Caki2 (cell line): ENCODE results near the gene CEP250. TPM values are rescaled to one million over a fixed set of nuclear protein-coding genes. Genes with fewer than 3 reads are reported as not detected.
A peak's percentile ranks its signal among the peaks of the same experiment; 100 is the strongest.
"Not testable (repeated sequence)": the region's sequence is repeated elsewhere in the genome, so short reads cannot be mapped to it uniquely, and the experiment has no call there.

Experiments
- DNase-seq: peaks from one replicate; pipeline ENCODE4 v3.0.0-alpha.2; 2015; ENCODE audit warnings: low read depth
- in situ Hi-C: cut with HindIII; loops from 2 replicates; pipeline ENCODE4 v1.10.0; 2016; ENCODE audit warnings: low sequenced_read_pairs, low pct_unique_long_range_greater_than_20kb, mixed read lengths
- total RNA-seq: library from RNA; depleted of rRNA; stranded (reverse); fragments of >200 nt; shearing (Covaris generic); gene quantifications from 2 replicates; pipeline ENCODE4 v1.2.3, GENCODE V29; 2014; ENCODE audit warnings: low replicate concordance

The CEP250 gene
- total RNA-seq, 1 experiment from 2014 or later: 14.8 TPM

- peak; percentile 54 for DNase-seq
- in situ Hi-C loops: no loop called here
Measured at GRCh38 chr20:35511814-35512420, 56.5 kb downstream of the CEP250 start.

GRCh38 chr20:35514371-35514932 lies 59.1 kb downstream of the CEP250 start:
- in situ Hi-C loops: no loop called here
- no peak for DNase-seq

- in situ Hi-C loops: no loop called here
- DNase-seq: no peak
Measured at GRCh38 chr20:35515341-35515740, 59.9 kb downstream of the CEP250 start.

GRCh38 chr20:35515949-35516645 lies 60.7 kb downstream of the CEP250 start:
- in situ Hi-C loops: no loop called here
- peak; percentile 74 for DNase-seq

- DNase-seq: no peak
- in situ Hi-C loops: no loop called here
Measured at GRCh38 chr20:35517125-35517524, 61.7 kb downstream of the CEP250 start.

- in situ Hi-C loops, DNase-seq: not testable (repeated sequence)
Measured at GRCh38 chr20:35517767-35518166, 62.4 kb downstream of the CEP250 start.

- DNase-seq: no peak
- in situ Hi-C loops: no loop called here
Measured at GRCh38 chr20:35518955-35519354, 63.6 kb downstream of the CEP250 start.

- DNase-seq: no peak
- in situ Hi-C loops: no loop called here
Measured at GRCh38 chr20:35523298-35523888, 68.0 kb downstream of the CEP250 start.

- DNase-seq: no peak
- in situ Hi-C loops: no loop called here
Measured at GRCh38 chr20:35525639-35526038, 70.2 kb downstream of the CEP250 start.

GRCh38 chr20:35527122-35527769 lies 71.8 kb downstream of the CEP250 start:
- no peak for DNase-seq
- in situ Hi-C loops: no loop called here

- no peak for DNase-seq
- in situ Hi-C loops: no loop called here
Measured at GRCh38 chr20:35529552-35529951, 74.2 kb downstream of the CEP250 start, which contains the start of gene C20orf173. Gene C20orf173, minus strand, starts transcription at chr20:35529652. Its CDS starts 279 bp downstream, at chr20:35529373.

GRCh38 chr20:35539756-35540212 lies 84.4 kb downstream of the CEP250 start:
- no peak for DNase-seq
- in situ Hi-C loops: no loop called here

GRCh38 chr20:35541118-35541782 lies 85.9 kb downstream of the CEP250 start:
- in situ Hi-C loops: no loop called here
- no peak for DNase-seq

- in situ Hi-C loops: no loop called here
- DNase-seq: peak; percentile 94
Measured at GRCh38 chr20:35541783-35542662, 86.6 kb downstream of the CEP250 start, which contains the start of gene ERGIC3. Gene ERGIC3, plus strand, starts transcription at chr20:35542078. Its CDS starts 20 bp downstream, at chr20:35542098.

GRCh38 chr20:35542990-35543389 lies 87.6 kb downstream of the CEP250 start:
- in situ Hi-C loops: no loop called here
- DNase-seq: no peak

- in situ Hi-C loops: no loop called here
- DNase-seq: no peak
Measured at GRCh38 chr20:35544436-35544835, 89.0 kb downstream of the CEP250 start.

GRCh38 chr20:35544941-35545340 lies 89.5 kb downstream of the CEP250 start:
- in situ Hi-C loops: not testable (repeated sequence)
- DNase-seq: peak; percentile 59
